IMR-90 (cell line): ENCODE measurements around the gene IL22RA1. TPM values are rescaled to one million over a fixed set of nuclear protein-coding genes. Genes with fewer than 3 reads are reported as not detected.

ENCODE experiments used
- ATAC-seq: fragments of 200-7000 bp; cut with Tn5 transposase; 2 replicates; pipeline ENCODE4 v1.9.1; 2020; ENCODE audit warnings: low read depth, mild to moderate bottlenecking, moderate library complexity
- BruUV-seq: library from RNA; stranded (reverse); fragments of 400-500 nt; replicated peaks from 2 replicates; lab custom pipeline; 2021; lab: Mats Ljungman, UMichigan
- CTCF ChIA-PET: fragments of 300-600 bp; formaldehyde crosslinking; extraction: SDS; loops from one replicate; lab custom pipeline; 2021; ENCODE audit warnings: antibody characterized with exemption; lab: Yijun Ruan, JAX
- POLR2A ChIA-PET: fragments of 300-600 bp; sonication (Branson Sonifier 250); formaldehyde crosslinking; loops from one replicate; lab custom pipeline; 2022; ENCODE audit warnings: antibody characterized with exemption; ENCODE audit not compliant: unreplicated experiment; lab: Charles Lee
- DNase-seq: peaks from one replicate; pipeline ENCODE4 v3.0.0; 2013
- H2AFZ ChIP-seq: replicated peaks from 2 replicates; pipeline ENCODE3; 2013; ENCODE audit warnings: low read length, mild to moderate bottlenecking; ENCODE audit not compliant: poor library complexity
- H2AK5ac ChIP-seq: 2 replicates; pipeline ENCODE4 v1.6.1; 2013; ENCODE audit warnings: low read depth, low read length, inconsistent platforms
- H2AK9ac ChIP-seq: replicated peaks from 2 replicates; pipeline ENCODE3; 2013; ENCODE audit warnings: mild to moderate bottlenecking, low read depth, low read length, moderate library complexity; ENCODE audit not compliant: poor library complexity
- H2BK120ac ChIP-seq: 2 replicates; pipeline ENCODE4 v1.6.1; 2013; ENCODE audit warnings: low read depth, low read length, inconsistent platforms
- H2BK15ac ChIP-seq: 3 replicates; pipeline ENCODE4 v1.6.1; 2013; ENCODE audit warnings: low read depth, low read length, inconsistent platforms
- H2BK20ac ChIP-seq: 2 replicates; pipeline ENCODE4 v1.6.1; 2013; ENCODE audit warnings: low read depth, mild to moderate bottlenecking, inconsistent platforms, low read length, moderate library complexity
- H2BK5ac ChIP-seq: 2 replicates; pipeline ENCODE4 v1.6.1; 2013; ENCODE audit warnings: mild to moderate bottlenecking, low read depth, low read length, inconsistent platforms; ENCODE audit not compliant: poor library complexity, severe bottlenecking
- H3K14ac ChIP-seq: replicated peaks from 2 replicates; pipeline ENCODE4 v1.6.1; 2013; ENCODE audit warnings: low read depth, low read length, inconsistent platforms
- H3K18ac ChIP-seq: 2 replicates; pipeline ENCODE4 v1.6.1; 2013; ENCODE audit warnings: low read depth, low read length, control low read depth
- H3K23ac ChIP-seq: 2 replicates; pipeline ENCODE4 v1.6.1; 2013; ENCODE audit warnings: low read depth, low read length, inconsistent platforms
- H3K27ac ChIP-seq: 2 replicates; pipeline ENCODE4 v1.5.1; 2013; ENCODE audit warnings: mild to moderate bottlenecking, control low read depth, low read length; ENCODE audit not compliant: insufficient read depth
- H3K27me3 ChIP-seq: 2 replicates; pipeline ENCODE4 v1.6.1; 2013; ENCODE audit warnings: low read length; ENCODE audit not compliant: control insufficient read depth, insufficient read depth
- H3K36me3 ChIP-seq: 2 replicates; pipeline ENCODE4 v1.6.1; 2013; ENCODE audit warnings: low read length, mixed read lengths; ENCODE audit not compliant: control insufficient read depth, insufficient read depth
- H3K4ac ChIP-seq: 2 replicates; pipeline ENCODE4 v1.6.1; 2013; ENCODE audit warnings: low read depth, low read length, inconsistent platforms
- H3K4me1 ChIP-seq: 2 replicates; pipeline ENCODE4 v1.6.1; 2013; ENCODE audit warnings: low read length, mixed read lengths; ENCODE audit not compliant: control insufficient read depth, insufficient read depth
- H3K4me2 ChIP-seq: 2 replicates; pipeline ENCODE4 v1.6.1; 2013; ENCODE audit warnings: low read depth, mild to moderate bottlenecking, control low read depth, low read length, moderate library complexity
- H3K4me3 ChIP-seq: 2 replicates; pipeline ENCODE4 v1.5.1; 2013; ENCODE audit warnings: low read depth, mild to moderate bottlenecking, control low read depth, low read length, moderate library complexity; ENCODE audit not compliant: insufficient read depth
- H3K56ac ChIP-seq: 2 replicates; pipeline ENCODE4 v1.6.1; 2013; ENCODE audit warnings: low read length, inconsistent platforms; ENCODE audit not compliant: insufficient read depth; ENCODE audit errors: extremely low read depth
- H3K79me1 ChIP-seq, 2 experiments: 2 replicates each; pipeline ENCODE4 v1.6.1; 2013; ENCODE audit warnings: low read length in 2 of 2, inconsistent platforms in 1 of 2, low read depth in 1 of 2
- H3K9ac ChIP-seq: 2 replicates; pipeline ENCODE4 v1.6.1; 2013; ENCODE audit warnings: low read depth, low read length, control low read depth
- H3K9me1 ChIP-seq: 2 replicates; pipeline ENCODE4 v1.6.1; 2013; ENCODE audit warnings: low read length, inconsistent platforms; ENCODE audit not compliant: insufficient read depth
- H3K9me3 ChIP-seq: 2 replicates; pipeline ENCODE4 v1.6.1; 2013; ENCODE audit warnings: low read length; ENCODE audit not compliant: control insufficient read depth, insufficient read depth
- H4K20me1 ChIP-seq: 2 replicates; pipeline ENCODE4 v1.6.1; 2013; ENCODE audit warnings: low read length, inconsistent platforms; ENCODE audit not compliant: insufficient read depth
- H4K5ac ChIP-seq: 2 replicates; pipeline ENCODE4 v1.6.1; 2013; ENCODE audit warnings: mild to moderate bottlenecking, low read depth, low read length, control low read depth
- H4K8ac ChIP-seq, 2 experiments: 2 replicates each; pipeline ENCODE4 v1.6.1; 2013; ENCODE audit warnings: low read depth in 2 of 2, low read length in 2 of 2, control low read depth in 1 of 2, inconsistent platforms in 1 of 2
- H4K91ac ChIP-seq: 2 replicates; pipeline ENCODE4 v1.6.1; 2013; ENCODE audit warnings: low read depth, low read length, inconsistent platforms; ENCODE audit not compliant: insufficient read depth
- CEBPB ChIP-seq: IDR thresholded peaks from 2 replicates; pipeline ENCODE4 v1.6.1; 2012; ENCODE audit warnings: low read depth, low read length, improper control_type of control experiment
- RFX5 ChIP-seq: IDR thresholded peaks from 2 replicates; pipeline ENCODE4 v1.8.0; 2012; ENCODE audit warnings: low read depth, mild to moderate bottlenecking, low read length, moderate library complexity
- SMC3 ChIP-seq: fragments of 150-350 bp; IDR thresholded peaks from 2 replicates; pipeline ENCODE4 v1.6.1; 2016; ENCODE audit warnings: low read depth, mild to moderate bottlenecking, antibody characterized with exemption, low read length, moderate library complexity
- WGBS, 2 experiments: methylation state at CpG; one replicate each; pipeline versions ENCODE4 v1.1.5 to v1.1.7; 2013; ENCODE audit warnings: missing lambda C conversion rate in 2 of 2; ENCODE audit not compliant: insufficient read length in 1 of 2; ENCODE audit errors: extremely low coverage in 2 of 2; 5-methylcytosine and 5-hydroxymethylcytosine counted together
- dilution Hi-C: fragments of 300-500 bp; cut with HindIII; formaldehyde crosslinking; loops from one replicate; pipeline ENCODE4 v1.14.3; 2018; ENCODE audit warnings: low sequenced_read_pairs; ENCODE audit not compliant: unreplicated experiment
- in situ Hi-C: fragments of 300-500 bp; cut with MboI; formaldehyde crosslinking; loops from 3 replicates; pipeline ENCODE4 v1.14.3; 2019; ENCODE audit warnings: low sequenced_read_pairs, inconsistent platforms, mixed read lengths
- intact Hi-C: fragments of 100-400 bp; cut with micrococcal nuclease; formaldehyde crosslinking; loops from 2 replicates; pipeline ENCODE4 v1.10.0; 2022
- polyA plus RNA-seq, 3 experiments: library from polyadenylated mRNA; depleted of rRNA; stranded (reverse); fragments of >200 nt; gene quantifications; 2 replicates each; pipeline ENCODE4 v1.2.3, GENCODE V29; 2012; ENCODE audit warnings: low replicate concordance in 1 of 3
- total RNA-seq: library from RNA; depleted of rRNA; stranded (reverse); fragments of >200 nt; gene quantifications from 2 replicates; pipeline ENCODE4 v1.2.3, GENCODE V29; 2012
- TF ChIP-seq, protein P1 (sequence below): conservative IDR thresholded peaks from 2 replicates; pipeline ENCODE4 v1.5.1; 2012; ENCODE audit warnings: mild to moderate bottlenecking, low read depth, low read length, improper control_type of control experiment

The IL22RA1 gene
- total and polyA plus RNA-seq, 2 of the 4 experiments (the other 2 are of a cell fraction): not detected

- intact Hi-C loops (no loop called here), dilution Hi-C loops (no loop called here), in situ Hi-C loops (no loop called here)
- H3K18ac ChIP-seq: no peak overlapping the region
- no peak overlapping the region for H3K27ac ChIP-seq
- CTCF ChIA-PET: no interaction called here
- peaks cover 24% of the 10 kb centered on the region; the same call in 1 of the 2 replicates for H3K27me3 ChIP-seq
- H3K56ac ChIP-seq: no peak overlapping the region
- no peaks in the 10 kb centered on the region; the same call in 1 of the 2 replicates for H3K4me1 ChIP-seq
- H3K9me3 ChIP-seq: no peaks in the 10 kb centered on the region
- no peak overlapping the region for H3K23ac ChIP-seq
- WGBS, 2 experiments: no CpG with 5 or more reads among the region's 3 CpGs
- no peak overlapping the region for H2BK5ac ChIP-seq
- H3K4me3 ChIP-seq: no peak overlapping the region
- no peak overlapping the region for H3K4ac ChIP-seq
- no peak overlapping the region for H3K14ac ChIP-seq
- H4K8ac ChIP-seq: no peak overlapping the region
- ATAC-seq: no peak
- H2BK20ac ChIP-seq: no peak overlapping the region
- H2BK120ac ChIP-seq: no peak overlapping the region
- no peaks in the 10 kb centered on the region for H4K20me1 ChIP-seq
- no TSS peak for BruUV-seq
- H3K4me2 ChIP-seq: no peak overlapping the region
- no peaks in the 10 kb centered on the region for H3K9me1 ChIP-seq
- H2AK9ac ChIP-seq: no peak overlapping the region
- H2BK15ac ChIP-seq: no peak overlapping the region
- TF ChIP-seq, protein P1, sequence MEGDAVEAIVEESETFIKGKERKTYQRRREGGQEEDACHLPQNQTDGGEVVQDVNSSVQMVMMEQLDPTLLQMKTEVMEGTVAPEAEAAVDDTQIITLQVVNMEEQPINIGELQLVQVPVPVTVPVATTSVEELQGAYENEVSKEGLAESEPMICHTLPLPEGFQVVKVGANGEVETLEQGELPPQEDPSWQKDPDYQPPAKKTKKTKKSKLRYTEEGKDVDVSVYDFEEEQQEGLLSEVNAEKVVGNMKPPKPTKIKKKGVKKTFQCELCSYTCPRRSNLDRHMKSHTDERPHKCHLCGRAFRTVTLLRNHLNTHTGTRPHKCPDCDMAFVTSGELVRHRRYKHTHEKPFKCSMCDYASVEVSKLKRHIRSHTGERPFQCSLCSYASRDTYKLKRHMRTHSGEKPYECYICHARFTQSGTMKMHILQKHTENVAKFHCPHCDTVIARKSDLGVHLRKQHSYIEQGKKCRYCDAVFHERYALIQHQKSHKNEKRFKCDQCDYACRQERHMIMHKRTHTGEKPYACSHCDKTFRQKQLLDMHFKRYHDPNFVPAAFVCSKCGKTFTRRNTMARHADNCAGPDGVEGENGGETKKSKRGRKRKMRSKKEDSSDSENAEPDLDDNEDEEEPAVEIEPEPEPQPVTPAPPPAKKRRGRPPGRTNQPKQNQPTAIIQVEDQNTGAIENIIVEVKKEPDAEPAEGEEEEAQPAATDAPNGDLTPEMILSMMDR: no peak
- TF ChIP-seq RFX5 (no peak), SMC3 (no peak), CEBPB (no peak)
- H3K79me1 ChIP-seq: no peaks in the 10 kb centered on the region
- no peak overlapping the region for H2AK5ac ChIP-seq
- H4K5ac ChIP-seq: no peak overlapping the region
- DNase-seq: no peak
- no peak overlapping the region for H3K9ac ChIP-seq
- no peak overlapping the region for H2AFZ ChIP-seq
- H3K36me3 ChIP-seq: no peaks in the 10 kb centered on the region
- POLR2A ChIA-PET: no interaction called here
- H4K91ac ChIP-seq: no peak overlapping the region
These were observed 39.5 kb downstream of the IL22RA1 start for GRCh38 chr1:24103408-24103807.
